VCaP (cell line): ENCODE measurements around the gene ATP5PO.
"Not testable (repeated sequence)": the region's sequence is repeated elsewhere in the genome, so short reads cannot be mapped to it uniquely, and the experiment has no call there.

Source experiments
- H3K27ac ChIP-seq: fragments of 450-650 bp; 2 replicates; pipeline ENCODE4 v1.5.1; 2017
- CTCF ChIP-seq: fragments of 450-650 bp; conservative IDR thresholded peaks from 2 replicates; pipeline ENCODE4 v1.5.1; 2017; ENCODE audit warnings: mild to moderate bottlenecking, moderate library complexity

ATP5PO gene

GRCh38 chr21:33865176-33865575 lies 50.4 kb downstream of the ATP5PO start:
- no peak for TF ChIP-seq CTCF
- H3K27ac ChIP-seq = no peak overlapping the region

DNA sequence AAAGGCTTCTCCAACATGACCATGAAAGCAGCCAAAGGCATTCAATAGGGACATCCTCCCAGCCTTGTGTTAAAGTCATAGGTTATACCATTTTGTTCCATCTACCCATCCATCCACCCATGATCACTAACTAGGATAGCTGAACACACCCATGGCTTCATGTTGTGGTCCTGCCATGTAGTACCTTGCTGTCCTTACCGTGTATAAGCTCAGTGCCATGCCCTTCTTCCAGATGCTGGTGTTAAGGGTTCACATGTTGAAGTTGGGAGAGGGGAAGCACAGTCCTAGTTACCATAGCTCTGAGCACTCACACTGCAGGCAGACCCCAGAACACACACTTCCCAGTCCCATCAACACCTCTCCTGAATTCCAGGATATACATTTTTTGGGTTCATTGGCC lies 51.5 kb downstream of the ATP5PO start:
- H3K27ac ChIP-seq = no peak overlapping the region
- no peak for TF ChIP-seq CTCF

DNA sequence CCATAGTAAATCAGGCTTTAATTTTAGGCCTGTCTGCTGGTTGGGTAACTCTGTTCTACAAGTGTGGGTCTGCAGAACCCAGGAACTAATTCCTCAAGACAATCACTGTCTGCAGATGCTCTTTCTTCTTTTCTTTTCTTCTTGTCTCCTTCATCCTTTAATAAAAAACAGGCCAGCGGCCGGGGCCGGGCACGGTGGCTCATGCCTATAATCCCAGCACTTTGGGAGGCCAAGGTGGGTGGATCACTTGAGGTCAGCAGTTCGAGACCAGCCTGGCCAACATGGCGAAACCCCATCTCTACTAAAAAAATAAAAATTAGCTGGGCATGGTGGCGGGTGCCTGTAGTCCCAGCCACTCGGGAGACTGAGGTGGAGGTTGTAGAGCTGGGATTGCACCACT lies 52.4 kb downstream of the ATP5PO start:
- H3K27ac ChIP-seq = not testable (repeated sequence)

DNA sequence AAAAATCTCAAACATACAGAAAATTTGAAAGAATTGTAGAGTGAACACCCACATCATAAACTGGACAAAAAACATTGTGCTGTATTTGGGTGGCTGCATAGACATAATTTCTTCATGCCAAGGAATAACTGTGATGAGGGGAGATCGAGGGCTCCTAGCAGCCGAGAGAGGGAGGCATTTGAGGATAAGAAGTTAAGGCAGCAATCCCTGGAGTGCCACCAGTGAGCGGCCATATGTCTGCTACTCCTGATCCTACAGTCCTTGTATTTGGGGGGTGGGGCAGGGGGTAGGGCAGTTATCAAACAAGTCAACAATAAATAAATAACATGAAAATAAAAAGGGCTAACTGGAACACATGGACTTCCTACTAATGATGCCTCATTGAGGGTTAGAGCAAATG lies 54.5 kb downstream of the ATP5PO start:
- no peak for TF ChIP-seq CTCF
- H3K27ac ChIP-seq = no peak overlapping the region

- no peak overlapping the region for H3K27ac ChIP-seq
- TF ChIP-seq CTCF = no peak
These were observed 55.2 kb downstream of the ATP5PO start for GRCh38 chr21:33860332-33860879.

GRCh38 chr21:33859373-33860102 lies 56.1 kb downstream of the ATP5PO start:
- TF ChIP-seq CTCF = no peak
- H3K27ac ChIP-seq = no peak overlapping the region

DNA sequence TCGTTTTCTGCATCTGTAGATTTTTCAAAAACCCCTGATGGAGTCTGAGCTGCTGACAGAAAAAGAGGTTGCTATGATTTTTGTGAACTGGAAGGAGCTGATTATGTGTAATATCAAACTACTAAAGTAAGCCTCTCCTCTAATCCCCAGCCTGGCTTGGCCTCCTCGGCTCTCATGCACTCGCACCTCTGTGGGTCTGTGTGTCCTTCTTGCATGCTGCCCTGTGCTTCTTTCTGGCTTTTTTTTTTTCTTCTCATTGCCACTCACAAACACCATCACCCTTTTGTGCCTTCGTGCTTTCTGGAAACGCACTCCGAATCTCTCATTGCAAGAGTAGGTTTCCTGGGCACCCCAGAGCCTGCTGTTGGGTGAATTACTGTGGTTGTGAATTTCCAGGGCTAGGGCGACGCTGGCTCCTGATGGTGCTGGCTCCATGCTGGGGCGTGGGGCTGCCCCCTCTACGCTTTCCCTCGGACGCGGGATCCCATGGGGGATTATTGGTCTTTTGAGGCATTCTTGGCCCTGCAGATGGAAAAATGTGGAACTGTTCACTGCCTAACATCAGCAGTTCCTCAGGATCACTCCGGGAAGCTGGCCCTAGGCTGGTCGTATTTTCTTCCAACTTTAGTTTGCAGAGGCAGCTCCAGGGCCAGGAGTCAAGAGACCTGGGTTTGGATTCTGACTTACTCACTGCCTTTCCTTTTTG lies 56.8 kb downstream of the ATP5PO start:
- H3K27ac ChIP-seq = no peak overlapping the region
- TF ChIP-seq CTCF = no peak
